NOMO-1 treated with dmso at 0.1 percent for 144 hours (cell line): ENCODE results near the gene NUDT13.
"Not testable (repeated sequence)": the region's sequence is repeated elsewhere in the genome, so short reads cannot be mapped to it uniquely, and the experiment has no call there.

Experiments
- DNase-seq: peaks from one replicate; lab custom pipeline; 2025; ENCODE audit not compliant: unreplicated experiment; lab: John Stamatoyannopoulos, UW

Gene NUDT13

DNA sequence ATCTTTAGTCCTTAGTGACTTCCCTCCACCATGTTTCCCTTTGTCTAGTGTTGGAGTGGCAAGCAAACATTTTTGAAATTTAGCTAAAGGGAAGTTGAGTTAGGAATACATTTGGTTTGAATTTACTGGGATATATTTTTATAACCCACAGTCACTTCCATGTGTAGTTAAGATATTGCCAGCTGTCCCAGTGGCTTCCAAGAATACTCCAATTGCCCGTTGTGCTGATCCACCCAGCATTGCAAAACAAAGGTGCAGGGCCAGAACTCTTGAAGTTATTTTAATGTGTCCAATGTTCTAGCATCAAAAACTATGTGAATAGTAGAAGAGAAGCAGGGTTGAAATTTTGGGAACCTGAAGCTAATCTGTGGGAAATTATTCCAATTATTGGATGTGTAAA lies 11.1 kb upstream of the NUDT13 start:
- DNase-seq: no peak

DNA sequence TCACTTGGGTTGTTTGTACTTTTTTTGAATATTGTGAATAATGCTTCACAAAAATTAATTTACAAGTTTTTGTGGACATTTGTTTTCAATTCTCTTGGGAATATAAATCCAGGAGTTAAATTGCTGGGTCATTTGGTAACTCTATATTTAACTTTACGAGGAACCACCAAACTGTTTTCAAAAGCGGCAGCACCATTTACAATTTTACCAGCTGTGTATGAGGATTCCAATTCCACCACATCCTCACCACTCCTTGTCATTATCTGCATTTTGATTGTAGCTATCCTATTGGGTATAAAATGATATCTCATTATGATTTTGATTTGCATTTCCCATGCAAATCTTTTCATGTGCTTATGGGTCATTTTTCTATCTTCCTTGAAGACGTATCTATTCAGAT lies 4.0 kb upstream of the NUDT13 start:
- DNase-seq: no peak

DNA sequence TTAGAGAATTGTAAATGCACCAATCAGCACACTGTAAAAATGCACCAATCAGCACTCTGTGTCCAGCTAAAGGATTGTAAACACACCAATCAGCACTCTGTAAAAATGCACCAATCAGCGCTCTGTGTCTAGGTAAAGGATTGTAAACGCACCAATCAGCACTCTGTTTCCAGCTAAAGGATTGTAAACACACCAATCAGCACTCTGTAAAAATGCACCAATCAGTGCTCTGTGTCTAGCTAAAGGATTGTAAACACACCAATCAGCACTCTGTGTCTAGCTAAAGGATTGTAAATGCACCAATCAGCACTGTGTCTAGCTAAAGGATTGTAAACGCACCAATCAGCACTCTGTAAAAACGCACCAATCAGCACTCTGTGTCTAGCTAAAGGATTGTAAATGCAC lies 1.0 kb upstream of the NUDT13 start:
- DNase-seq: not testable (repeated sequence)

DNA sequence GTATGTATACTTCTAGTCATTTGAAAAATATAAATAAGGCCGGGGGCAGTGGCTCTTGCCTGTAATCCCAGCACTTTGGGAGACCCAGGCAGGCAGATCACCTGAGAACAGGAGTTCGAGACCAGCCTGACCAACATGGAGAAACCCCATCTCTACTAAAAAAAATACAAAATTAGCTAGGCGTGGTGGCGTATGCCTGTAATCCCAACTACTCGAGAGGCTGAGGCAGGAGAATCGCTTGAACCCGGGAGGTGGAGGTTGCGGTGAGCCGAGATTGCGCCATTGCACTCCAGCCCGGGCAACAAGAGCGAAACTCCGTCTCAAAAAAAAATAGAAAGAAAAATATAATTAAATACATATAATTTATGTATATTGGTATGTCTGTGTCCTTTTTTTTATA lies 1.8 kb downstream of the NUDT13 start:
- DNase-seq: not testable (repeated sequence)

DNA sequence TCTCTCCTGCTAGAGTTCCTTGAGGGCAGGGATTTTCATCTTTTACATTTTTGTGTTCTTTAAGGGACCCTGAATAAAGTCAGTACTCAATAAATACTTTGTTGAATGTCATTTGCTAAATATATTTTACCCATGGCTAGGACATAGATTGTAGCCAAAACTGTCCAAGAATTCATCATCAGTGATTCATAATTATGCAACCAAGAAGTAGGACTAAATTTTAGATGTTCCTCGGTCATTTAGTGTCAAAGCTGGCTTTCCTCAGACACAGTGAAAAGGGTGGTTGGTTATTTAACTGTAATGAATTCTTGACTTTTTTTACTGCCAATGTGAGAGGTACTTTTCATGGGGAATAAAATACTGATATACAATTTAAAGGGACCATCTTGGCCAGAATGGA lies 3.3 kb downstream of the NUDT13 start:
- DNase-seq: no peak

DNA sequence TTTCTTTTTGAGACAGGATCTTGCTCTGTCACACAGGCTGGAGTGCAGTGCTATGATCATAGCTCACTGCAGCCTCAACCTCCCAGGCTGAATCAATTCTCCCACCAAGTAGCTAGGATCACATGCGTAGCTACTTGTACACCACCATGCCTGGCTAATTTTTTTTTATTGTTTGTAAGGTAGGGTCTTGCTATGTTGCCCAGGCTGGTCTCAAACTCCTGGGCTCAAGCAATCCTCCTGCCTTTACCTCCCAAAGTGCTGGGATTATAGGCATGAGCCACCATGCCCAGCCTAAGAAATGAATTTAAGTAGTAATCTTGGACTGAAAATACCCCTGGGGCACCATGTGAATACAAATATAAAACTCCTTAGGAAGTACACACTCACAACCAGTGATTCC lies 5.8 kb downstream of the NUDT13 start:
- DNase-seq: no peak

DNA sequence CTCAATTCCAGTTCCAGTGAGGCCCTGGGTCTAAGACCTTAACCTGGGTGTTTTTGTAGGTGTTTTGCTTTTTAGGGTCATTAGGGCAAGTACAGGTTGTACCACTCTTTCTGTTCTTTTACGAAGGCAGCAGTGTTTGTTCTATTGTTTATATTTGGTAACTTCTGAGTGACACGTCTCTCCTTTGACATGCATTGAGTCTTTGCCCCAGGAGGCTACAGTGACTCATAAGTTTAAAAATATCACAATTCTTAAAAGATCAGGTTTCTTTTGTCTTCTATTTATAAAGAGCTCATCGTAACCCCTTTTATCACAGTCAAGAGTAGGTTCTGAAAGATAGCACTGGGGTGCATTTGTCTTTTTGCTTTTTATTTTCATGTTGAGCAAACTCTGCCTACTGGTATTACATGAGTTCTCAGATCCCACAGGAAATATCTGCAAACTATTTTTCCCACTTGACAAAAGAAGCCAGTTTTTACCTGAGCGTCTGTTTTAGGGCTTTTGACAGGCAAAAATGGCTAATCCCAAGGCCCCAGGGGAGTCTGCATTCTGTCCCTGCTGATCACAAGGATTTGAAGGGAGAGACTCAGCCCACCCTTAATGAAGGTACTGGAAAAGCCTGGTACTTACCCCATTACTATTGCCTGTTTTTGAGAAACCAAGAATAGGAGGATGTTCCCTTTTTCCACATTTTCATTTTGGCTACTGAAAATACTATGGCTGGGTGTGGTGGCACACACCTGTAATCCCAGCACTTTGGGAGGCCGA lies 7.9 kb downstream of the NUDT13 start:
- DNase-seq: no peak

DNA sequence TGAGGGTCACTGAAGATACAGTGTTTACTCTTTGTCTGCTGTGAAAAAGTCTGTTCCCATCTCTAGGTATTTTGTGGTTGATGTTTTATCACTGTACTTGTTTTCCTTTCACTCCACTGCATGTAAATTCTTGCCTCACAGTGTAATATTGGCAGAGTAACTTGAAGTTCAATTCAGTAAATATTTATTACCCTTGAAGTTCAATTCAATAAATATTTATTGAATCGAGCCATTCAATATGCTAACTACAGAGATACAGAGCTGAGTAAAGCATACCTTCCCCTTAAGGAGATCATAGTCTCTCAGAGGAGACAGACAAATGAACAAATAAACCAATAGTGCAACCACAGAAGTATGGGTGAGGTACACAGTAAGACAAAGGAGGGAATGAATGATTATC lies 9.2 kb downstream of the NUDT13 start:
- no peak for DNase-seq

DNA sequence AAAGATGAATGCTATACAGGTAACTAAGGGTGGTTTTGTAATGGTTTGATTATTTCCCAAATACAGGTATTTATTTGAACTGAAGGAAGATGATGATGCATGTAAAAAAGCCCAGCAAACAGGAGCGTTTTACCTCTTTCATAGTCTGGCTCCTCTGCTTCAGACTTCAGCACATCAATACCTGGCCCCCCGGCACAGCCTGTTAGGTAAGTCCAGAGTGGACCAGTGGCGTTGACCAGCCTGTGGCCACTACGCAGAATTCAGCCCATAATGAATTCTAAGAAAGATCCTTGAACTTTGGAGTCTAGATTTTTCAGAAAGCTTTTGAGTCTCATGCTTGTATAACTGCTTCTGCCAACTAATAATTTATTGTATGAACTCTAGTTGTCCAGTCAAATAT lies 9.7 kb downstream of the NUDT13 start:
- DNase-seq: no peak

DNA sequence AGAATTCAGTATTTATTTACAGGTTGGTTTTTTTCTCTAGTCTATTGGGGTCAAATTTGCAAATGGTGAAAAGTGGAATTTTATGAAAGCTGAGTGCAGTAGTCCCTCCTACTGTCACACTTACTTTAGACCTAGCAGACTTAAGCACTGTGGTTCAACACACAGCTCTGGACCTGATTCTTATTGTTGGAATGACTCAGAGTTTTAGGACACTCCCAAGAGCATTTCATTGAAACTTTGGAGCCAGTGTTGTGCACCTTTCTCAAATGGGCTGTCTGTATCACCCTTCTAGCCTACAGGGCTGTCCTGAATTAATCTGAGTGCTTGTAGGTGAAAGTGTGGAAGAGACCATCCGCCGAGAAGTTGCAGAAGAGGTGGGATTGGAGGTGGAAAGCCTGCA lies 16.1 kb downstream of the NUDT13 start:
- DNase-seq: no peak

DNA sequence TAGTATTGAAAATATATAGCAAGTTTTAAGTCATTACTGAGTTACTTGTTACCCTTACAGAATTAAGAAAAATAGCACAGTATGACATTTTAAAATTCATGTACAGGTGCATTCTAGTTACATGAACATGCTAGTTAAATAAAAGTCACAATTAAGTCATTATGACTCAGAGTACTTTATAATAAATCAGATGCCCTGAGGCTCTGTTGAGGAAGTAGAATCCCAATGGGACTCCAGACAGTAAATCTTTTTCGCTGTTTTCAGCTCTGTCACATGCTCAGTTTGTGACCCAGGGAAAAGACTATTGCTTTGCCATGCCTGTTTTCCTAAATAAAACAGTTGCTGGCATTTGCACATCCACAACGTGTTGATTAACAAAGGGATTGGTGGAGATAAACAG lies 21.0 kb downstream of the NUDT13 start:
- no peak for DNase-seq

DNA sequence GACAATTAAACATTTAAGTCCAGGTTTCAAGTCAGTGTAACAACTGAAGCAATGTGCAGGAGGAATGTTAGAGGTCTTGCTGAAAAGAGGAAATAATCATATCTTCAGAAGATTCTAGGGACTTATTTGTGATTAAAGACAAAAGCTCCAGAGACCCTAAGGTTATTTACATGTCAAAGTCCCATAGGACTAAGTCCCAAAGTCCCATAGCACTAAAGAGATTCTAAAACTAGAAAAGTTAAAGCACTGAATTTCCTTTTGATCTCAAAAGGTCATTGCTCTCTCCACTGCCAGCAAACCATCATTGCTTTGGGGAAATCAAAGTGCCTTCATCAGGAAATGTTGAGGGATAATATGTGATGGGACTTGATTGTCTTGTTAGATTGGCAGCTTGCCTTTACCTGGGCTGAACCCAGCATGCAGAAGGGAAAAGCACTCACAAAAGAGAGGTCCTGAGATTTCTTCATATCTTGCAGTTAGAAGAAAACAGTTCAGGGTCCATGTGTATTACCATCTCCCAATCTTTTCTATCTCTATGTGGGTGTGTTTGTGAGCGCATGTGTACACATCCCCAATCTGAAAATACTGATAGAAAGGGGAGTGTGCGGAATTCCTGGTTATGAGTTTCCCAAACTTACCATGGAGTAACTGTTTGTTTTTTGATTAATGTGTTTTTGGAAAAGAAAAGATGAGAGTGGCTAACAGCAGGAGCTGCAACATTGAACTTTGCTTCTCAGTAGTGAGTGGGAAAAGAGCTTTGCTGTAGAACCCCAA lies 21.8 kb downstream of the NUDT13 start:
- DNase-seq: no peak

DNA sequence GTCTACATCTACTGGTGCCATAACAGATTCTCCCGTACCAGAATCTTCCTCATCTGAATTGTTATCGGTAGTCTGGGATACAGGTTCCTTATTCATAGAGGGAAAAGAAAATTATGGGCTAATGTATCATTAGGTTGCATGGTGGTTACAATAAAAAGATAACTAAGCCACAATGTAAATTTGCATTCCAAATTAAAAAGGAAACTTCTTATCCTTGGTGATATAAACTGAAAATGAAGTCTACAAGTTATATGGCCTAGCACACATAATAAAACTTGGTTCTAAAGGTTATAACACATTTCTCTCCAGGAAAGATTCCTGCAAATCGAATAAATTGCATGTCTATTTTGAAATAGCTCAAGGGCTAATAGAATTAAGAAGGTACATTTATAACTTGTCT lies 24.5 kb downstream of the NUDT13 start:
- no peak for DNase-seq

DNA sequence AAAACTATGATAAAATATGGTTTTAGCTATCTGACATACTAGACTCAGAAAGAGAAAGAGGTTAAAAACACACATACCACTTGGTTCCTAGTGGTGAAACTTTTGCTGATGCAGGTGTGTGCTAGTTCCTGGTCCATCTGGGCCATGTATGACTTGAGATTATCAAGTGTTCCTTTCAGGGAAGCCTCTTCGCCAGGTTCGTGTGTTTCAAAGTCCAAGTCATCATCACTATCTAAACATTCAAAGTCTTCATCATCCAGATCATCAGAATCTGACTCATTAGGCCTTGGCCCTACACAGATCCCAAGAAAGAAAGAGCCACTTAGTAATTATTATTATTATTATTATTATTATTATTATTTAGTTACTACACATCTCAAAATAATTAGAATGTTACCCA lies 26.4 kb downstream of the NUDT13 start:
- no peak for DNase-seq

DNA sequence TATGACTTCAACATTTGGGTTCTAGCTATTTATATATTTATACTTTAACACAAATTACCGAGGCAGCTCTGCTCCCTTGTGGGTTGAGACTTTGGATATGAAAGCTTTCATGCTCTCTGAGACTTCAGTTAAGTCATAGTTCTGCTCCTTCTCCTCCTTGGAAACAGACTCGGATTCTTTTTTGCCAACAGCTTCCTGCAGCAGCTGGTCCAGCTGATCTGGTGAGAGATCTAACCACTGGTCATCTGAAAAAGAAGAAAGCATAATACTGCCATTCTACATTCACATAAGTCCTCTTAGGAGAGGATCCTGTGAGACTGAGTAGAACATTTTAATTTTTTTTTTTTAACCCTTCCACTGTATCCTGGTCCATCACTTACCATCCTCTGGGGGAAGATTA lies 29.0 kb downstream of the NUDT13 start:
- no peak for DNase-seq

DNA sequence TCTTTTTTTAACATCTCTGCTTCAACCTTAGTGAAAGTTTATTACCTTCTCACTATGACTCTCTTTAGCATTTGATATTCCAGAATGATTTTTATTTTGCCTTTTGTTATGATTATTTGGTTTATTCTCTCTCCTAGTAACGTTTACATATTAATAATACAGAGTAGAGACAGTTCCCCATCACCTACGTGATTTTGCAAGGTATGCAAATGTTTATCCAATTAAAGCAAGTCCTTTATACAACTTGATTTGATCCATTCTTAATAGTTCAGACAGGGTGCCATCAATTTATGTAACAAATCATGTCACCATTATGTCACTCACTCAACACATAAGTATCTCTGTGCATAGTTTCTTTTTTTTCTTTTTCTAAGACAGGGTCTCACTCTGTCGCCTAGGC lies 31.3 kb downstream of the NUDT13 start:
- DNase-seq: no peak

DNA sequence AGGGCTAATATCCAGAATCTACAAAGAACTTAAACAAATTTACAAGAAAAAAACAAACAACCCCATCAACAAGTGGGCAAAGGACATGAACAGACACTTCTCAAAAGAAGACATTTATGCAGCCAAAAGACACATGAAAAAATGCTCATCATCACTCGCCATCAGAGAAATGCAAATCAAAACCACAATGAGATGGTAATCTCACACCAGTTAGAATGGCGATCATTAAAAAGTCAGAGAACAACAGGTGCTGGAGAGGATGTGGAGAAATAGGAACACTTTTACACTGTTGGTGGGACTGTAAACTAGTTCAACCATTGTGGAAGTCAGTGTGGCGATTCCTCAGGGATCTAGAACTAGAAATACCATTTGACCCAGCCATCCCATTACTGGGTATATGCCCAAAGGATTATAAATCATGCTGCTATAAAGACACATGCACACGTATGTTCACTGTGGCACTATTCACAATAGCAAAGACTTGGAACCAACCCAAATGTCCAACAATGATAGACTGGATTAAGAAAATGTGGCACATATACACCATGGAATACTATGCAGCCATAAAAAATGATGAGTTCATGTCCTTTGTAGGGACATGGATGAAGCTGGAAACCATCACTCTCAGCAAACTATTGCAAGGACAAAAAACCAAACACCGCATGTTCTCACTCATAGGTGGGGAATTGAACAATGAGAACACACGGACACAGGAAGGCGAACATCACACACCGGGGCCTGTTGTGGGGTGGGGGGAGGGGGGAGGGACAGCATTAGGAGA lies 40.6 kb downstream of the NUDT13 start:
- not testable (repeated sequence) for DNase-seq

DNA sequence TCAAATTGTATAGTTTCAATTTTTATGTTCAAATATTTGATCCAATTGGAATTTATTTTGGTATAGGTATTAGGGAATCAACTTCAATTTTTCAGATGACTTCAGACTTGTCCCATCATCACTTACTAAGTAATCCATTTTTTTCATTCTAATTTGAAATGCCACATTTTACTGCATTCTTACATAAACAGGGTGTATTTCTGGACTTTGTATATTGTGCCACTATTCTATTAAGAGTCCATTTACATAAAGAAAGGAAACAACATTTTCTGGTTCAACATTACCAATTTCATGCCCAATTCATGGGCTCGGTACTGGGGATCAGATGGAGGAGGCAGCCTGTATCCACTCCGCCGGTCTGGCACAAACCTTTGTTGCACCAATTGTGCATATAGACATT lies 41.8 kb downstream of the NUDT13 start:
- DNase-seq: no peak

DNA sequence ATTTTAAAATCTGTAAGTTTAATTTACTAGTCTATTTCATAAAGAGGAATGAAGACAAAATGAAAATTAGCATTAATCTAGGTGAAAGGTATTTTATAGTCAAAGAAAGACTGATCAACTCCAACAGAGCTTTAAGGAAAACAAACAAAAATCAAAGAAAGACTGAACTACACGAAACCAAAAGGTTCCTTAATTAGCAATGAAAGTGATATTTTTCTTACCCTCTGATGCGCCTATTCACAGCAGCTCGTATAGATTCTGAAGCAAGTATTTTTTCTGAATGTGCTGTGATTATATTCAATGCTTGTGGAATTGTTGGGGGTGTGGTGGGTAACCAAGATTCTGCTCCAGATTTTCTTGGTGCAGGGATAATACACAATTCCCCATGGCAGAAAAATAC lies 45.8 kb downstream of the NUDT13 start:
- DNase-seq: no peak

DNA sequence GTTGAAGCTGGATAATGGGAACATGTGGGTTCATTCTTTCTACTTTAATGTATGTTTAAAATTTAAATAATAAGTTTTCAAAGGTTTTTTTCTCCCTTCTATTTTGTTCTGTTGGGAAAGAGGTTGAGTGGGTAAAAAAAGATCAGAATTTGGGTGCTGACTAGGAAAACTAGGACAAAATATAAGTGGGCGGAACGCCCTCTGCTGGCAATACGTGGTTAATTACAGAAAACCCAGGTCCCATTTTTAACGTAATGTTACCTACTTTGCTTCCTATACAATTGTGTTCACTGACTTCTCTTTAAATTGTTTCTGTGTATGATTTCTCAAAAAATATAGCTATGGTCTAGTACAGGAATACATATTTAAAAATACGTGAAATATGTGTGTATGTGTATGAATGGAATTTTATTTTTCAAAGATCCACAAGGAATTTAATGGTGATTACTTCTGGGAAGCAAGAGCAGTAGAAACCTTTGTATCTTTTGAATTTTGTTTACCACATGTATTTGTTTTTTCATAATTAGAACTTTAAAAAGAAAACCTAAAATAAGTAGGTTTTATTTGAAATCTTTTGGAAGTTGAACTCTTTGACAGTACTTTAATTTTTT lies 48.9 kb downstream of the NUDT13 start:
- DNase-seq: no peak

DNA sequence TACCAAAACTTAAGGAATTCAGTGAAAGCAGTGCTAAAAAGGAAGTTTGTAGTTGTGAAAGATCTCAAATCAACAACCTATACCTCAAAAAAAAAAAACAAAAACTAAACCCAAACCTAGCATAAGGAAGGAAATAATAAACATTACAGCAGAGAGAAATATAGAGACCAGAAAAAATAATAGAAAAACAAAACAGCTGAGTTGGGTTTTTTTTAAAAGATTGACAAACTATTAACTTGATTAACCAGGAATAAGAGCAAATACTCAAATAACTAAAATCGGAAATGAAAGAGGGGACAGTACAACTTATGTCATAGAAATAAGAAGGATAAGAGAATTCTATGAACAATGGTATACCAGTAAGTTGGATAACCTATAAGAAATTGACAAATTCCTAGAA lies 50.8 kb downstream of the NUDT13 start:
- DNase-seq: no peak
